BLaER1 treated with 17β-estradiol and CSF1 and Interleukin-3, amounts not matched to agents 10 nM and 100 nM (cell line): ENCODE measurements around the gene SORCS2.
A peak's percentile ranks its signal among the peaks of the same experiment; 100 is the strongest.

ENCODE experiments used
- H3K27ac ChIP-seq, 11 experiments: shearing (Covaris generic); formaldehyde crosslinking; 2 replicates each; pipeline ENCODE4 v1.8.1; 2022
- H3K27me3 ChIP-seq, 11 experiments: shearing (Covaris generic); formaldehyde crosslinking; 2 replicates each; pipeline ENCODE4 v1.8.1; 2022
- H3K36me3 ChIP-seq, 11 experiments: shearing (Covaris generic); formaldehyde crosslinking; 2 replicates each; pipeline ENCODE4 v1.8.1; 2022
- H3K4me1 ChIP-seq, 10 experiments: shearing (Covaris generic); formaldehyde crosslinking; 2 replicates each; pipeline ENCODE4 v1.8.1; 2022
- H3K4me2 ChIP-seq, 11 experiments: shearing (Covaris generic); formaldehyde crosslinking; 2 replicates each; pipeline ENCODE4 v1.8.1; 2022
- H3K4me3 ChIP-seq, 10 experiments: shearing (Covaris generic); formaldehyde crosslinking; 2 replicates each; pipeline ENCODE4 v1.8.1; 2022
- H3K9ac ChIP-seq, 11 experiments: shearing (Covaris generic); formaldehyde crosslinking; 2 replicates each; pipeline ENCODE4 v1.8.1; 2022
- H3K9me3 ChIP-seq, 11 experiments: shearing (Covaris generic); formaldehyde crosslinking; replicated peaks in 1 of 11; 2 replicates each; pipeline ENCODE4 v1.8.1; 2022
- H4K20me1 ChIP-seq, 11 experiments: shearing (Covaris generic); formaldehyde crosslinking; 2 replicates each; pipeline ENCODE4 v1.8.1; 2022
- Cebpa-rat ChIP-seq, 11 experiments: shearing (Covaris generic); IDR thresholded peaks; 2 replicates each; pipeline ENCODE4 v1.8.1; 2022

SORCS2 gene

GRCh38 chr4:7313347-7313811 is 121.0 kb downstream of the SORCS2 start:
- H3K27me3 ChIP-seq: no peaks in the 10 kb centered on the region
- H3K4me1 ChIP-seq: peaks cover 0 to 32% (median 24%) of the 10 kb centered on the region in 10 experiments; a peak in 16 of 20 replicates
- TF ChIP-seq Cebpa-rat (IDR thresholded peaks at IDR 0.05): peak in 7 of 11 experiments; percentile 30 to 76 (median 44); a peak in 8 of 22 replicates
- peak overlapping the region in 10 of 11 experiments; percentile 10 to 64 (median 44); a peak in 18 of 22 replicates for H3K4me2 ChIP-seq
- no peak overlapping the region for H3K4me3 ChIP-seq
- peak overlapping the region in 1 of 11 experiments; percentile 25; a peak in 1 of 22 replicates for H3K27ac ChIP-seq
- H3K36me3 ChIP-seq: peaks cover 0 to 5% (median 0%) of the 10 kb centered on the region in 11 experiments; a peak in 3 of 22 replicates
- no peak overlapping the region; a peak in 1 of 22 replicates for H3K9ac ChIP-seq
- H3K9me3 ChIP-seq: peaks cover 8 to 14% (median 12%) of the 10 kb centered on the region in 11 experiments
- H4K20me1 ChIP-seq: no peaks in the 10 kb centered on the region

GRCh38 chr4:7313991-7314390 is 121.7 kb downstream of the SORCS2 start:
- H3K9ac ChIP-seq: peak overlapping the region in 1 of 11 experiments; percentile 5; a peak in 1 of 22 replicates
- H3K4me3 ChIP-seq: no peak overlapping the region
- TF ChIP-seq Cebpa-rat (IDR thresholded peaks at IDR 0.05): no peak
- H4K20me1 ChIP-seq: no peaks in the 10 kb centered on the region
- H3K4me1 ChIP-seq: peaks cover 0 to 25% (median 18%) of the 10 kb centered on the region in 10 experiments; a peak in 16 of 20 replicates
- peak overlapping the region in 1 of 11 experiments; percentile 25; a peak in 1 of 22 replicates for H3K27ac ChIP-seq
- H3K9me3 ChIP-seq: peaks cover 14 to 21% (median 18%) of the 10 kb centered on the region in 11 experiments
- H3K27me3 ChIP-seq: no peaks in the 10 kb centered on the region
- peak overlapping the region in 9 of 11 experiments; percentile 16 to 64 (median 47); a peak in 14 of 22 replicates for H3K4me2 ChIP-seq
- H3K36me3 ChIP-seq: peaks cover 0 to 9% (median 0%) of the 10 kb centered on the region in 11 experiments; a peak in 5 of 22 replicates

GRCh38 chr4:7315286-7315685 is 122.9 kb downstream of the SORCS2 start:
- Histone ChIP-seq H3K36me3 (peaks cover 0 to 14% (median 0%) of the 10 kb centered on the region in 11 experiments; a peak in 5 of 22 replicates), H3K4me2 (no peak overlapping the region), H3K9me3 (peaks cover 27 to 33% (median 31%) of the 10 kb centered on the region in 11 experiments), H3K9ac (no peak overlapping the region), H3K27ac (no peak overlapping the region), H3K4me1 (peaks cover 0 to 16% (median 12%) of the 10 kb centered on the region in 10 experiments; a peak in 15 of 20 replicates), H3K4me3 (no peak overlapping the region), H4K20me1 (no peaks in the 10 kb centered on the region), H3K27me3 (no peaks in the 10 kb centered on the region)
- TF ChIP-seq Cebpa-rat (IDR thresholded peaks at IDR 0.05): no peak

GRCh38 chr4:7315935-7316334 is 123.6 kb downstream of the SORCS2 start:
- Histone ChIP-seq H3K27me3 (no peaks in the 10 kb centered on the region), H3K4me2 (no peak overlapping the region), H3K4me3 (no peak overlapping the region), H4K20me1 (no peaks in the 10 kb centered on the region), H3K4me1 (peaks cover 0 to 16% (median 12%) of the 10 kb centered on the region in 10 experiments; a peak in 15 of 20 replicates), H3K9ac (no peak overlapping the region), H3K27ac (no peak overlapping the region), H3K36me3 (peaks cover 0 to 14% (median 0%) of the 10 kb centered on the region in 11 experiments; a peak in 5 of 22 replicates), H3K9me3 (peaks cover 30 to 36% (median 34%) of the 10 kb centered on the region in 11 experiments)
- TF ChIP-seq Cebpa-rat (IDR thresholded peaks at IDR 0.05): no peak

- Histone ChIP-seq H3K27ac (no peak overlapping the region), H3K4me1 (peaks cover 0 to 4% (median 2%) of the 10 kb centered on the region in 10 experiments; a peak in 11 of 20 replicates), H3K27me3 (no peaks in the 10 kb centered on the region), H4K20me1 (peaks cover 0 to under 1% (median 0%) of the 10 kb centered on the region in 11 experiments; a peak in 1 of 22 replicates), H3K36me3 (peaks cover 0 to 14% (median 0%) of the 10 kb centered on the region in 11 experiments; a peak in 5 of 22 replicates), H3K4me2 (no peak overlapping the region), H3K9me3 (peaks cover 30 to 43% (median 34%) of the 10 kb centered on the region in 11 experiments), H3K4me3 (no peak overlapping the region), H3K9ac (no peak overlapping the region)
- no peak for TF ChIP-seq Cebpa-rat (IDR thresholded peaks at IDR 0.05)
Measured at GRCh38 chr4:7319024-7319423, 126.7 kb downstream of the SORCS2 start.

GRCh38 chr4:7320206-7320797 is 128.0 kb downstream of the SORCS2 start:
- H3K4me2 ChIP-seq: no peak overlapping the region
- no peak overlapping the region for H3K27ac ChIP-seq
- peaks cover 4 to 16% (median 14%) of the 10 kb centered on the region in 10 experiments; a peak in 18 of 20 replicates for H3K4me1 ChIP-seq
- H3K27me3 ChIP-seq: no peaks in the 10 kb centered on the region
- H3K9ac ChIP-seq: no peak overlapping the region
- no peak overlapping the region for H3K4me3 ChIP-seq
- H4K20me1 ChIP-seq: peaks cover 0 to 7% (median 0%) of the 10 kb centered on the region in 11 experiments; a peak in 2 of 22 replicates
- peaks cover 30 to 43% (median 34%) of the 10 kb centered on the region in 11 experiments for H3K9me3 ChIP-seq
- H3K36me3 ChIP-seq: peaks cover 0 to 14% (median 0%) of the 10 kb centered on the region in 11 experiments; a peak in 5 of 22 replicates
- TF ChIP-seq Cebpa-rat (IDR thresholded peaks at IDR 0.05): no peak

GRCh38 chr4:7322166-7322991 is 130.0 kb downstream of the SORCS2 start:
- Histone ChIP-seq H3K36me3 (peaks cover 0 to 14% (median 0%) of the 10 kb centered on the region in 11 experiments; a peak in 5 of 22 replicates), H3K4me3 (no peak overlapping the region), H3K9ac (no peak overlapping the region), H4K20me1 (peaks cover 0 to 7% (median 0%) of the 10 kb centered on the region in 11 experiments; a peak in 2 of 22 replicates), H3K4me2 (no peak overlapping the region), H3K4me1 (peaks cover 4 to 36% (median 27%) of the 10 kb centered on the region in 10 experiments; a peak in 18 of 20 replicates), H3K27me3 (no peaks in the 10 kb centered on the region), H3K27ac (no peak overlapping the region), H3K9me3 (peaks cover 30 to 41% (median 32%) of the 10 kb centered on the region in 11 experiments)
- no peak for TF ChIP-seq Cebpa-rat (IDR thresholded peaks at IDR 0.05)

GRCh38 chr4:7323461-7323871 is 131.1 kb downstream of the SORCS2 start:
- Histone ChIP-seq H3K9ac (no peak overlapping the region), H3K9me3 (peaks cover 20 to 30% (median 21%) of the 10 kb centered on the region in 11 experiments), H3K4me3 (no peak overlapping the region), H3K27ac (no peak overlapping the region), H4K20me1 (peaks cover 0 to 7% (median 0%) of the 10 kb centered on the region in 11 experiments; a peak in 2 of 22 replicates), H3K36me3 (peaks cover 0 to 9% (median 0%) of the 10 kb centered on the region in 11 experiments; a peak in 5 of 22 replicates), H3K4me1 (peaks cover 4 to 47% (median 29%) of the 10 kb centered on the region in 10 experiments; a peak in 18 of 20 replicates), H3K27me3 (no peaks in the 10 kb centered on the region), H3K4me2 (no peak overlapping the region)
- TF ChIP-seq Cebpa-rat (IDR thresholded peaks at IDR 0.05): no peak
